Measurements from ENCODE around the gene COG5.

COG5 gene

GRCh38 chr7:107152011-107152410 is 411.7 kb downstream of the COG5 start:
- no peak for TF ChIP-seq REST (IDR thresholded peaks at IDR 0.05; ENCODE audit: insufficient read depth in 1 of 2, low read depth in 2 of 2, low read length in 2 of 2)
- TF ChIP-seq SIN3A (IDR thresholded peaks at IDR 0.05; ENCODE audit: borderline replicate concordance, insufficient read depth, low read length), result no peak
- TF ChIP-seq POLR2AphosphoS5 (IDR thresholded peaks at IDR 0.05; ENCODE audit: low read depth, low read length), result no peak
- TF ChIP-seq FOXP2 (optimal IDR thresholded peaks at IDR 0.05; ENCODE audit: borderline replicate concordance, extremely low read depth, extremely low read length, insufficient read depth), result no peak
- TF ChIP-seq TAF1 (IDR thresholded peaks at IDR 0.05; ENCODE audit: borderline replicate concordance, insufficient read depth, low read length), result no peak

All from PFSK-1 (cell line).